Endodermal cell (in vitro differentiated cells): Measurements from ENCODE around the gene BACE1. TPM values are rescaled to one million over a fixed set of nuclear protein-coding genes. Genes with fewer than 3 reads are reported as not detected.

Experiments
- DNase-seq: peaks from one replicate; pipeline ENCODE4 v3.0.0-alpha.2; 2017
- H3K27ac ChIP-seq: 2 replicates; pipeline ENCODE4 v1.5.1; 2013; ENCODE audit warnings: mild to moderate bottlenecking, low read depth, low read length, moderate library complexity
- H3K27me3 ChIP-seq: 2 replicates; pipeline ENCODE4 v1.6.1; 2013; ENCODE audit warnings: mild to moderate bottlenecking, low read length, moderate library complexity; ENCODE audit not compliant: insufficient read depth, control insufficient read depth, poor library complexity, severe bottlenecking
- H3K36me3 ChIP-seq: 2 replicates; pipeline ENCODE4 v1.7.0; 2013; ENCODE audit warnings: mild to moderate bottlenecking, low read length, moderate library complexity; ENCODE audit not compliant: control insufficient read depth, insufficient read depth
- H3K4me1 ChIP-seq: one replicate; pipeline ENCODE4 v1.7.0; 2013; ENCODE audit warnings: low read length; ENCODE audit not compliant: control insufficient read depth, insufficient read depth
- H3K4me3 ChIP-seq: 2 replicates; pipeline ENCODE4 v1.5.1; 2013; ENCODE audit warnings: mild to moderate bottlenecking, low read length, moderate library complexity
- H3K9ac ChIP-seq: 2 replicates; pipeline ENCODE4 v1.6.1; 2013; ENCODE audit warnings: mild to moderate bottlenecking, low read length, moderate library complexity; ENCODE audit not compliant: poor library complexity, severe bottlenecking; ENCODE audit errors: extremely low read depth
- H3K9me3 ChIP-seq: 2 replicates; pipeline ENCODE4 v1.6.1; 2013; ENCODE audit warnings: mild to moderate bottlenecking, low read length, moderate library complexity; ENCODE audit not compliant: control insufficient read depth
- H3K27ac Mint-ChIP-seq: 2 replicates; pipeline ENCODE4 v1.8.0; 2020; ENCODE audit warnings: mixed read lengths
- H3K27me3 Mint-ChIP-seq: 2 replicates; pipeline ENCODE4 v1.8.0; 2021; ENCODE audit warnings: mild to moderate bottlenecking, mixed read lengths; ENCODE audit not compliant: insufficient read depth
- H3K36me3 Mint-ChIP-seq: 2 replicates; pipeline ENCODE4 v1.8.0; 2020; ENCODE audit warnings: low read depth, mixed read lengths
- H3K4me1 Mint-ChIP-seq: 2 replicates; pipeline ENCODE4 v1.8.0; 2020; ENCODE audit warnings: mixed read lengths
- H3K4me3 Mint-ChIP-seq: 2 replicates; pipeline ENCODE4 v1.8.0; 2020; ENCODE audit warnings: mild to moderate bottlenecking, moderate library complexity, mixed read lengths
- H3K9me3 Mint-ChIP-seq: 2 replicates; pipeline ENCODE4 v1.8.0; 2020; ENCODE audit warnings: mild to moderate bottlenecking, mixed read lengths
- WGBS, 2 experiments: methylation state at CpG; one replicate each; pipeline versions ENCODE4 v1.1.5 to v1.1.7; 2013; ENCODE audit warnings: missing lambda C conversion rate in 2 of 2, mixed read lengths in 1 of 2; ENCODE audit not compliant: insufficient coverage in 1 of 2, insufficient read length in 1 of 2; 5-methylcytosine and 5-hydroxymethylcytosine counted together
- total RNA-seq, 2 donors: library from RNA; stranded (reverse); fragmentation: NEBNext Ultra II Directional in 1 of 2; extraction: Animal tissue kit (Norgen Biotek cat#: 25700) in 1 of 2; gene quantifications; 2 replicates in 1 of 2; 3 replicates in 1 of 2; pipeline ENCODE4 v1.2.1, GENCODE V29; 2021
- TF ChIP-seq, protein P1 (sequence below): fragments of 200-600 bp; sonication (generic); conservative IDR thresholded peaks from 2 replicates; pipeline ENCODE4 v1.5.0; 2021; ENCODE audit warnings: antibody characterized with exemption, mild to moderate bottlenecking

The BACE1 gene
- total RNA-seq, 2 donors from 2014 or later: 20.8 to 21.7 TPM

DNA sequence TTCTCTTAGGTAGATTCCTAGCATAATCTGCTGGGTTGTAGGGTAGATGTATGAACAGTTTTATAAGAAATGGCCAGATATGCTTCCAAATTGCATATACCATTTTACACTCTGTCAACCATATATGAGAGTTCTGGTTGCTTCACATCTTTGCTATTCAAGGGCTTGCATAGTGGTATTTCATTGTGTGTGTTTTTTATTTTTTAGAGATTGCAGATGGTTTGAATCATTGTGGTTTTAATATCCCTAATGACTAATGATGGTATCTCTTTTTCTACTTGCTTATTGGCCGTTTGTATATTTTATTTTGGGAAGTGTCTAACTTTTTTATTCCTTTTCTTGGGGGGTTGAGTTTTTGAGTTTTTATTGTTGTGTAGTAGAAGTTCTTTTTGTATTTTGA, 56.6 kb downstream of the BACE1 start:
- H3K9me3 Mint-ChIP-seq: no peaks in the 10 kb centered on the region
- Histone ChIP-seq H3K9ac (no peak overlapping the region), H3K27ac (no peak overlapping the region), H3K4me1 (no peaks in the 10 kb centered on the region), H3K27me3 (no peaks in the 10 kb centered on the region), H3K36me3 (peaks cover 53% of the 10 kb centered on the region), H3K9me3 (peaks cover 5% of the 10 kb centered on the region), H3K4me3 (no peak overlapping the region)
- peaks cover 74% of the 10 kb centered on the region for H3K36me3 Mint-ChIP-seq
- H3K4me1 Mint-ChIP-seq: no peaks in the 10 kb centered on the region
- H3K27ac Mint-ChIP-seq: no peak overlapping the region
- H3K4me3 Mint-ChIP-seq: no peak overlapping the region
- H3K27me3 Mint-ChIP-seq: no peaks in the 10 kb centered on the region
- TF ChIP-seq, protein P1, sequence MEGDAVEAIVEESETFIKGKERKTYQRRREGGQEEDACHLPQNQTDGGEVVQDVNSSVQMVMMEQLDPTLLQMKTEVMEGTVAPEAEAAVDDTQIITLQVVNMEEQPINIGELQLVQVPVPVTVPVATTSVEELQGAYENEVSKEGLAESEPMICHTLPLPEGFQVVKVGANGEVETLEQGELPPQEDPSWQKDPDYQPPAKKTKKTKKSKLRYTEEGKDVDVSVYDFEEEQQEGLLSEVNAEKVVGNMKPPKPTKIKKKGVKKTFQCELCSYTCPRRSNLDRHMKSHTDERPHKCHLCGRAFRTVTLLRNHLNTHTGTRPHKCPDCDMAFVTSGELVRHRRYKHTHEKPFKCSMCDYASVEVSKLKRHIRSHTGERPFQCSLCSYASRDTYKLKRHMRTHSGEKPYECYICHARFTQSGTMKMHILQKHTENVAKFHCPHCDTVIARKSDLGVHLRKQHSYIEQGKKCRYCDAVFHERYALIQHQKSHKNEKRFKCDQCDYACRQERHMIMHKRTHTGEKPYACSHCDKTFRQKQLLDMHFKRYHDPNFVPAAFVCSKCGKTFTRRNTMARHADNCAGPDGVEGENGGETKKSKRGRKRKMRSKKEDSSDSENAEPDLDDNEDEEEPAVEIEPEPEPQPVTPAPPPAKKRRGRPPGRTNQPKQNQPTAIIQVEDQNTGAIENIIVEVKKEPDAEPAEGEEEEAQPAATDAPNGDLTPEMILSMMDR: no peak
- DNase-seq: no peak
- WGBS, 2 experiments: 100% methylated on average over 1 of the region's 1 CpG; no CpG with 5 or more reads in 1 of the 2 experiments

DNA sequence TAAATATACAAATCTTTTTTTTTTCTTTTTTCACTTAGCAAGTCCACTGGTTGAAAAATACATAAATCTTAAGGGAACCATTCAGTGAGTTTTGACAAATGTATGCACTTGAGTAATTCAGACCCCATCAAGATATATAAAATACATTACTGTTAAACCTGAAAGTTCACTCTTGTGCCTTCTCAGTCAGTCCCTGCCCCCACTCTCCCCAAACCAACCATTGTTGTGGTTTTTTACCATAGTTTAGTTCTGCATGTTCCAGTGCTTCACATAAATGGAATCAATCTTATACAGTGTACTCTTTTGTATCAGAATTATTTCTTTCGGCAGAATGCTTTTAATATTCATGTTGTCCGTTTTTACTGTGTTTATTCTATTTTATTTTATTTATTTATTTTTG, 57.5 kb downstream of the BACE1 start:
- Mint-ChIP-seq H3K9me3 (no peaks in the 10 kb centered on the region), H3K27me3 (no peaks in the 10 kb centered on the region), H3K4me3 (no peak overlapping the region), H3K4me1 (no peaks in the 10 kb centered on the region), H3K36me3 (peaks cover 72% of the 10 kb centered on the region), H3K27ac (no peak overlapping the region)
- no peak overlapping the region for H3K27ac ChIP-seq
- H3K27me3 ChIP-seq: no peaks in the 10 kb centered on the region
- peaks cover 45% of the 10 kb centered on the region for H3K36me3 ChIP-seq
- H3K9ac ChIP-seq: no peak overlapping the region
- H3K4me1 ChIP-seq: no peaks in the 10 kb centered on the region
- DNase-seq: no peak
- 80% methylated on average over 1 of the region's 2 CpGs; no CpG with 5 or more reads in 1 of the 2 experiments for WGBS, 2 experiments
- H3K4me3 ChIP-seq: no peak overlapping the region
- TF ChIP-seq, protein P1: no peak
- no peaks in the 10 kb centered on the region for H3K9me3 ChIP-seq

DNA sequence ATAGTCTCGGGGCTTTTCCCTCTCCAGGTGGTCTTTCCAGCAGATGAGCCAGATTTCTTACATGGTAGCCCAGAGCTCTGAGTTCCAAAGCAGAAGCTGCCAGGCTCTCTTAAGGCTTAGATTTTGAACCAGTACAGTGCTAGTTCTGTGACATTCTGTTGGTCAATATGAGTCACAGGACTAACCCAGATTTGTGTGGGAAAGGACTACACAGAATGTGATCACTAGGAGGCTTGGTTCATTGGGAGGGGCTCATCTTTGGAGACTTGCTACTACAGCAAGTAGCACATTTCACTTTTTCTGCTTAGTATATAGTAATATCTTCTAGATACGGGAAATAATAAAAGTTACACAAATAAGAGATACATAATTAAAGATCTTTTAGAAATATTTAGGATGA, 59.5 kb downstream of the BACE1 start:
- peaks cover 69% of the 10 kb centered on the region for H3K36me3 Mint-ChIP-seq
- Histone ChIP-seq H3K27ac (no peak overlapping the region), H3K4me3 (no peak overlapping the region), H3K36me3 (peaks cover 45% of the 10 kb centered on the region), H3K27me3 (no peaks in the 10 kb centered on the region), H3K4me1 (no peaks in the 10 kb centered on the region), H3K9me3 (no peaks in the 10 kb centered on the region), H3K9ac (no peak overlapping the region)
- no peaks in the 10 kb centered on the region for H3K9me3 Mint-ChIP-seq
- no peak overlapping the region for H3K4me3 Mint-ChIP-seq
- H3K27me3 Mint-ChIP-seq: no peaks in the 10 kb centered on the region
- 95 to 100% methylated on average over 1 of the region's 2 CpGs for WGBS, 2 experiments
- H3K27ac Mint-ChIP-seq: no peak overlapping the region
- no peak for DNase-seq
- TF ChIP-seq, protein P1: no peak
- peaks cover under 1% of the 10 kb centered on the region for H3K4me1 Mint-ChIP-seq
